Measurements from ENCODE around the gene ROGDI. TPM values are rescaled to one million over a fixed set of nuclear protein-coding genes. Genes with fewer than 3 reads are reported as not detected.

ROGDI gene
- polyA plus RNA-seq, 1 donor (not counting 4 experiments of a cell fraction or from before 2014, with no cell fraction given) = 20.5 TPM

DNA sequence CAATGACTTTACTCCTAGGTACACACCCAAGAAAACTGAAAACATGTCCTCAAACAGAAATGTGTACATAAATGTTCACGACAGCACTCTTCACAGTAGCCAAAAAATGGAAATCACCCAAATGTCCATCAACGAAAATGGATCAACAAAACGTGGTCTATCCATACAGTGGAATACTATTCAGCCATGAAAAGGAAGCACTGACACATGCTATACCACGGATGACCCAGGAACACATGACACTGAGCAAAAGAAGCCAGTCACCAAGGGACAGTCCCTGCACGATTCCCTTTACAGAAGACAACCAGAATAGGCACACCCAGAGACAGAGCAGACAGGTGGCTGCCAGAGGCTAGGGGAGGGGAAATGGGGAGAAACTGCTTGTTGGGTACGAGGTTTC lies 46.7 kb downstream of the ROGDI start:
- H3K9ac ChIP-seq (ENCODE audit: control insufficient read depth, extremely low read depth, insufficient read depth, low read length) = no peak overlapping the region
- no peaks in the 10 kb centered on the region for H3K4me1 ChIP-seq (ENCODE audit: control insufficient read depth, extremely low read depth, insufficient read depth, low read length)
- H3K27me3 ChIP-seq (ENCODE audit: control insufficient read depth, extremely low read depth, insufficient read depth, low read length) = no peaks in the 10 kb centered on the region
- H3K27ac ChIP-seq (ENCODE audit: control insufficient read depth, insufficient read depth, low read length) = no peak overlapping the region
- no peak overlapping the region for H2AFZ ChIP-seq (ENCODE audit: control insufficient read depth, low read length)
- no peaks in the 10 kb centered on the region for H3K9me1 ChIP-seq (ENCODE audit: control insufficient read depth, extremely low read depth, insufficient read depth, low read length)
- dilution Hi-C loops (cut with MboI; ENCODE audit: extremely low pct_ligation_motif_present, low sequenced_read_pairs) = no loop called here
- H3K36me3 ChIP-seq (ENCODE audit: control insufficient read depth in 2 of 2, extremely low read depth in 1 of 2, insufficient read depth in 2 of 2, low read length in 2 of 2) = peaks cover 30 to 44% of the 10 kb centered on the region in 2 experiments
- TF ChIP-seq, protein P1, sequence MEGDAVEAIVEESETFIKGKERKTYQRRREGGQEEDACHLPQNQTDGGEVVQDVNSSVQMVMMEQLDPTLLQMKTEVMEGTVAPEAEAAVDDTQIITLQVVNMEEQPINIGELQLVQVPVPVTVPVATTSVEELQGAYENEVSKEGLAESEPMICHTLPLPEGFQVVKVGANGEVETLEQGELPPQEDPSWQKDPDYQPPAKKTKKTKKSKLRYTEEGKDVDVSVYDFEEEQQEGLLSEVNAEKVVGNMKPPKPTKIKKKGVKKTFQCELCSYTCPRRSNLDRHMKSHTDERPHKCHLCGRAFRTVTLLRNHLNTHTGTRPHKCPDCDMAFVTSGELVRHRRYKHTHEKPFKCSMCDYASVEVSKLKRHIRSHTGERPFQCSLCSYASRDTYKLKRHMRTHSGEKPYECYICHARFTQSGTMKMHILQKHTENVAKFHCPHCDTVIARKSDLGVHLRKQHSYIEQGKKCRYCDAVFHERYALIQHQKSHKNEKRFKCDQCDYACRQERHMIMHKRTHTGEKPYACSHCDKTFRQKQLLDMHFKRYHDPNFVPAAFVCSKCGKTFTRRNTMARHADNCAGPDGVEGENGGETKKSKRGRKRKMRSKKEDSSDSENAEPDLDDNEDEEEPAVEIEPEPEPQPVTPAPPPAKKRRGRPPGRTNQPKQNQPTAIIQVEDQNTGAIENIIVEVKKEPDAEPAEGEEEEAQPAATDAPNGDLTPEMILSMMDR (optimal IDR thresholded peaks at IDR 0.05 in 1 of 3, IDR thresholded peaks at IDR 0.05 in 1 of 3, conservative IDR thresholded peaks at IDR 0.05 in 1 of 3; ENCODE audit: extremely low read depth in 1 of 3, insufficient read depth in 2 of 3, low read length in 3 of 3) = no peak
- no peak for TF ChIP-seq EZH2 (IDR thresholded peaks at IDR 0.05; ENCODE audit: low read length)
- no peak overlapping the region for H3K4me3 ChIP-seq (ENCODE audit: control insufficient read depth in 2 of 3, extremely low read depth in 1 of 3, insufficient read depth in 2 of 3, low read depth in 1 of 3, low read length in 3 of 3)
- H3K4me2 ChIP-seq (ENCODE audit: control insufficient read depth, extremely low read depth, insufficient read depth, low read depth, low read length) = no peak overlapping the region
- DNase-seq (ENCODE audit: low read depth, low spot score) (no peak), FAIRE-seq (no peak)
- no peaks in the 10 kb centered on the region for H4K20me1 ChIP-seq (ENCODE audit: control insufficient read depth, extremely low read depth, insufficient read depth, low read length)
- H3K79me2 ChIP-seq (ENCODE audit: control insufficient read depth, insufficient read depth, low read length) = no peaks in the 10 kb centered on the region
- H3K9me3 ChIP-seq (ENCODE audit: control insufficient read depth, low read depth, low read length) = peaks cover 1% of the 10 kb centered on the region

DNA sequence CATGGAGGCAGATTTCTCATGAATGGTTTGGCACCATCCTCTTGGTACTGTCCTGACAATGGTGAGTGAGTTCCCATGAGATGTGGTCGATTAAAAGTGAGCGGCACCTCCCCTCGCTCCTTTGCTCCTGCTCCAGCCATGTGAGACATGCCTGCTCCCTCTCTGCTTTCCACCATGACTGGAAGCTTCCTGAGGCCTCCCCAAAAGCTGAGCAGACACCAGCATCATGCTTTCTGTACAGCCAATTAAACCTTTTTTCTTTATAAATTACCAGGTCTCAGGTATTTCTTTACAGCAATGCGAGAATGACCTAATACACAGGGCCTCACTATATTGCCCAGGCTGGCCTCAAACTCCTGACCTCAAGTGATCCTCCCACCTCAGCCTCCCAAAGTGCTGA lies 47.6 kb downstream of the ROGDI start:
- Histone ChIP-seq H3K9me1 (ENCODE audit: control insufficient read depth, extremely low read depth, insufficient read depth, low read length) (no peaks in the 10 kb centered on the region), H2AFZ (ENCODE audit: control insufficient read depth, low read length) (no peak overlapping the region), H3K4me2 (ENCODE audit: control insufficient read depth, extremely low read depth, insufficient read depth, low read depth, low read length) (no peak overlapping the region), H3K4me1 (ENCODE audit: control insufficient read depth, extremely low read depth, insufficient read depth, low read length) (no peaks in the 10 kb centered on the region), H3K9ac (ENCODE audit: control insufficient read depth, extremely low read depth, insufficient read depth, low read length) (no peak overlapping the region), H3K36me3 (ENCODE audit: control insufficient read depth in 2 of 2, extremely low read depth in 1 of 2, insufficient read depth in 2 of 2, low read length in 2 of 2) (peaks cover 26 to 39% of the 10 kb centered on the region in 2 experiments), H3K27ac (ENCODE audit: control insufficient read depth, insufficient read depth, low read length) (no peak overlapping the region), H3K27me3 (ENCODE audit: control insufficient read depth, extremely low read depth, insufficient read depth, low read length) (no peaks in the 10 kb centered on the region), H3K4me3 (ENCODE audit: control insufficient read depth in 2 of 3, extremely low read depth in 1 of 3, insufficient read depth in 2 of 3, low read depth in 1 of 3, low read length in 3 of 3) (no peak overlapping the region), H4K20me1 (ENCODE audit: control insufficient read depth, extremely low read depth, insufficient read depth, low read length) (no peaks in the 10 kb centered on the region), H3K79me2 (ENCODE audit: control insufficient read depth, insufficient read depth, low read length) (no peaks in the 10 kb centered on the region), H3K9me3 (ENCODE audit: control insufficient read depth, low read depth, low read length) (peaks cover 1% of the 10 kb centered on the region)
- FAIRE-seq (no peak), DNase-seq (ENCODE audit: low read depth, low spot score) (no peak)
- no peak for TF ChIP-seq EZH2 (IDR thresholded peaks at IDR 0.05; ENCODE audit: low read length)
- TF ChIP-seq, protein P1 (optimal IDR thresholded peaks at IDR 0.05 in 1 of 3, IDR thresholded peaks at IDR 0.05 in 1 of 3, conservative IDR thresholded peaks at IDR 0.05 in 1 of 3; ENCODE audit: extremely low read depth in 1 of 3, insufficient read depth in 2 of 3, low read length in 3 of 3) = no peak
- dilution Hi-C loops (cut with MboI; ENCODE audit: extremely low pct_ligation_motif_present, low sequenced_read_pairs) = no loop called here
